C4-2B (cell line): ENCODE measurements around the gene PTTG1.
A peak's percentile ranks its signal among the peaks of the same experiment; 100 is the strongest.

ENCODE experiments used
- ZFX ChIP-seq: fragments of 450-650 bp; IDR thresholded peaks from 2 replicates; pipeline ENCODE4 v1.6.1; 2017
- TF ChIP-seq, protein P1 (sequence below): fragments of 450-650 bp; conservative IDR thresholded peaks from 2 replicates; pipeline ENCODE4 v1.5.1; 2017; ENCODE audit warnings: mild to moderate bottlenecking

DNA sequence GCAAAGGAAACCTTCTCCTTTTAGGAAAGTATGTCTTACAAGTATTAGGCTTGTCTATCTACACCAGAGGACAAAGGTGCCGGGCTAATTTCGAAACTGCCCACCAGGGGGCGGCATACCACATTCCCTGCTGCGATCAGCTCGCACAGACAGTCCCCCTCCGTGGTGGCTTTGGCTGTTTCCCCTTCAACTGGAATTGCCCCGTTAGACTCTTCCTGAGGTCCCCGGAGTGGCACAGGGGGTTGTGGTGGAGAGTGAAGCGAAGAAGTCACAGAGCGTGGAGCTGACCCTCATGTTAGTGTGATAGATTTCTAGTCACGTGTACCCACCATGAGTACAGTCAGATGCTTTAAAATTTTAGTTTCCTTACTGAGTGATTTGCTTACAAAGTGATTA is 17.5 kb downstream of the PTTG1 start:
- TF ChIP-seq, protein P1, sequence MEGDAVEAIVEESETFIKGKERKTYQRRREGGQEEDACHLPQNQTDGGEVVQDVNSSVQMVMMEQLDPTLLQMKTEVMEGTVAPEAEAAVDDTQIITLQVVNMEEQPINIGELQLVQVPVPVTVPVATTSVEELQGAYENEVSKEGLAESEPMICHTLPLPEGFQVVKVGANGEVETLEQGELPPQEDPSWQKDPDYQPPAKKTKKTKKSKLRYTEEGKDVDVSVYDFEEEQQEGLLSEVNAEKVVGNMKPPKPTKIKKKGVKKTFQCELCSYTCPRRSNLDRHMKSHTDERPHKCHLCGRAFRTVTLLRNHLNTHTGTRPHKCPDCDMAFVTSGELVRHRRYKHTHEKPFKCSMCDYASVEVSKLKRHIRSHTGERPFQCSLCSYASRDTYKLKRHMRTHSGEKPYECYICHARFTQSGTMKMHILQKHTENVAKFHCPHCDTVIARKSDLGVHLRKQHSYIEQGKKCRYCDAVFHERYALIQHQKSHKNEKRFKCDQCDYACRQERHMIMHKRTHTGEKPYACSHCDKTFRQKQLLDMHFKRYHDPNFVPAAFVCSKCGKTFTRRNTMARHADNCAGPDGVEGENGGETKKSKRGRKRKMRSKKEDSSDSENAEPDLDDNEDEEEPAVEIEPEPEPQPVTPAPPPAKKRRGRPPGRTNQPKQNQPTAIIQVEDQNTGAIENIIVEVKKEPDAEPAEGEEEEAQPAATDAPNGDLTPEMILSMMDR, result peak; percentile 93
- TF ChIP-seq ZFX, result no peak
